HG02610 (cell line): ENCODE data around the gene NAV2.
A peak's percentile ranks its signal among the peaks of the same experiment; 100 is the strongest.
"Not testable (repeated sequence)": the region's sequence is repeated elsewhere in the genome, so short reads cannot be mapped to it uniquely, and the experiment has no call there.

Experiments used
- ATAC-seq: cut with Tn5 transposase; IDR thresholded peaks from one replicate; pipeline ENCODE4 v1.9.1; 2021; ENCODE audit warnings: mild to moderate bottlenecking, moderate library complexity; ENCODE audit not compliant: unreplicated experiment

Gene NAV2

DNA sequence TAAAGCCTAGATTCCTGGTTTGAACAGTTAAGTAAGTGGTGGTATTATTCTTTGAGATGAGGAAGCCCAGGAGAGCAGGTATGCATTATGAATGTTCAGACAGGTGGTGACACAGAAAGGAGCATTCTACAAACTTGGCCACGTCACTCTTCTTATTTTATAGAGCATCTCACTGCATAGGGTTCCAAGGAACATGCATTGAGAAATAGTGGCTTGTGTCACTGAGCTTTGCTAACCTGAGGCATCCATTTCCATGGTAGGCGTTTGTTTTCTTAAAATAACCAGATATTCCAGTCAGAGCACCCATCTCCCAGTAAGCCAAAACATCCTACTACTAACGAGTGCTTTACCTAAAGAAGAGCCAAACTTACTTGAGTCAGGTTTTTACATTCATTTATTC lies 169.7 kb downstream of the NAV2 start:
- no peak for ATAC-seq

DNA sequence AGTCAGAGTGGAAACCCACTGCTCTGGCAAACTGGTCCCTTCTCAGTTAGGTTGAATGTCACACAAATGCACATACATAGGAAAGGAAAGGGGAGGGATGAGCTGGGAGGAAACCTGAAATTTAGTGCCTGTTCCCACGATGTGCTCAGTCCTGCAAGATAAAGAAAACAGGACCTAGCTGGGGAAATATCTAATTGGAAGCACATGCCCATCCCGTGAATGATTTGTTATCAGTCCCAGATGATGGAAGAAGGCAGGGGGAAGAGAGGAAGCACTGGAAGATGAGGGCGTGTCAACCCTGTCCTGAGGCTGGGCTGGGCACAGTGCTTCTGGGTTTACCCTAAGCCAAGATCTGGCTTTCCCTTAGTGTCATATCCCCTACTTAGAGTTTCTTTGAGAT lies 173.9 kb downstream of the NAV2 start:
- no peak for ATAC-seq

DNA sequence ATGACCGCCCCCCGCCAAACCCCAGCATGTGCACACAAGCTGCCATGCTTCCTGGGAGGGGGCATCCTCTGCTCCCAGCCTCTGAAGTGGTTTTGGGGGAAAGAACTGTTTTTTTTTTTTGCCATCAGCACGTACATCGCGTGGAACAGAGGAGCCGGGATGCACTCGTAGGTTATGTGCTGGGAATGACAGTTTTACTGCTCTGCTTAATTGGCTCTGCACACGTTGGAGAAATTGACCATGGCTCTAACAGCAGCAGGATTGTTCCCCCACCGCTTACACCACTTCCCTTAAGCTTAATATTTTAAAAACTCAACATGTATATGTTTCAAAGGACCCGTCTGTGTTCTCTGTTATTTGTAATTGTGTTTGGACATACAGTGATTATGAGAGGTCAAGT lies 175.2 kb downstream of the NAV2 start:
- ATAC-seq = no peak

DNA sequence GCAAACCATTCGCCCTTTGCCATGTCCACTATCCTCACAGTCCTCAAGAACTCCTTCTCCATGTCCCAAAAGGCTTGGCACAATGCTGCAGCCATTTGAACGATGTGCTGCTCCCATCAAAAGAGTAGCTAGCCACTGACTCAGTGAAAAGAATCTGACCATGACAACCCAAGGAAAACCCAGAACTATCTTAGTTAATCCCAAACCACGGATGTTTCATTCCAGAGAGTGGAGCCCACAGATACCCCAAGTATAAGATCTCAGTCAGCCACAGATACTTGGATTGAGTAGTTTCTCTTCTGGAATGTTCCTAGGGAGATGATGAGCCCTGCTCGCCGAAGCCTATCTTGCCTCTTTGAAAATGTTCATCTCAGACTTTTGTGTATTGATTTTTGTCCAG lies 176.9 kb downstream of the NAV2 start:
- no peak for ATAC-seq

- no peak for ATAC-seq
Observed at GRCh38 chr11:19890308-19890707, 177.7 kb downstream of the NAV2 start.

- no peak for ATAC-seq
Observed at GRCh38 chr11:19891022-19891421, 178.4 kb downstream of the NAV2 start.

DNA sequence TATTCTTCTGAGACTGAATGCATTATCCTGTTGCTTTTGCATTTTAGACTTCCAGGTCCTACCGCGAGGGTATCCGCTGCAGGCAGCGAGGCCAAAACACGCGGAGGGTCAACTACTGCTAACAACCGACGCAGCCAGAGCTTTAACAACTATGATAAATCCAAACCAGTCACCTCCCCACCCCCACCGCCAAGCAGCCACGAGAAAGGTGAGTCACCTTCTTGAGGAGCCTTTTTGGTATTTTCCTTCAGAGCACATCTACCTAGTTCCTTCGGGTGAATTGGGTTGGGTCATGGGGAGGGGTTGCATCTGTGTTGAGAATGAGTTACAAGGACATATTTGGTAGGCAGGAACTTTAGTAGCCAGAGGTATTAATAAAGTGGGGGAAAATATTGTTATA lies 179.8 kb downstream of the NAV2 start:
- no peak for ATAC-seq

DNA sequence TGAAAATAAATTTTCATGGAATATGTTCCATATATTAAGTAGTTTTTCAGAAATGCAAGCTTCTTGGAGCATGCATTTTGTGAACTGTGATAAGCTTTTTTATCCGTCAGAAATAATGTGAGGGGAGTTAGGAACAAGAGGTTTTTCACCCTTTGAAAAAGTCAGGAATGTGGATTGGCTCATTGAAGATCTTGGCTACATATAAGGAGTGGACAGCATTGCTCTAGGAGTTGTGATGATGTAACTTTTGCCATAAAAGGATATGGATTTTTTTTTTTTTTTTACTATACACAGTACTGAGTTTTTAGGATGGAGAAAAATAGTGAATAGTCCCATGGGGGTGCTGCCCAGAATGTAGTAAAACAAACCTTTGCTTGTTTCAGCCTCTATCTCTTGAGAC lies 180.2 kb downstream of the NAV2 start:
- no peak for ATAC-seq

GRCh38 chr11:19894404-19894803 lies 181.8 kb downstream of the NAV2 start:
- ATAC-seq = no peak

GRCh38 chr11:19895037-19895436 lies 182.4 kb downstream of the NAV2 start:
- not testable (repeated sequence) for ATAC-seq

- no peak for ATAC-seq
Observed at GRCh38 chr11:19895776-19896175, 183.1 kb downstream of the NAV2 start.

GRCh38 chr11:19903620-19904069 lies 191.0 kb downstream of the NAV2 start:
- ATAC-seq = no peak

DNA sequence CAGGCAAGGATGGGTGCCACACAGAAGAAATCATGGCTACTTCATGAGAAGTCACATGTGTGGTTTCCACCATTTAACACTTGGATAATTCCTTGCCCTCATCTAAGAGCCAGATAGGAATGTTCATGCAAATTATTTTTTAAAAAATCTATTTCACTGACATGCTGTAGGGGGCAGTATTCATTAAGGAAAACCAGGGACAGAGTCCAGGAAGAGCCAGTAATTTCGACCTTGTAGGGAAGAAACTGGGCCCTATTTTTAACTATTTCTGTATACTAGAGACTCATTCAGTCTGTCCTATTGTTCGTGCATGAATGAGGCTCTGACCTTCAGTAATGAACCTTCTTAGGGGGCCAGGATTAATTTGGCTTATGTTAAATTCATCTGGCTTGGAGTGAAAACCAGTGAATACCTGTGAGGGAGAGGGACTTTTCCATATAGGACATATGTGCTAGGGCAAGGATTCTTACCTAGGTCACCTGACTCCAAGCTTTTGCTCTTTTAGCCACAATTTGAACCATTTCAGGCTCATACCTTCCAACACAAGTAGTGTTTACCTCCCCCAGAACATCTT lies 192.7 kb downstream of the NAV2 start:
- ATAC-seq = no peak

DNA sequence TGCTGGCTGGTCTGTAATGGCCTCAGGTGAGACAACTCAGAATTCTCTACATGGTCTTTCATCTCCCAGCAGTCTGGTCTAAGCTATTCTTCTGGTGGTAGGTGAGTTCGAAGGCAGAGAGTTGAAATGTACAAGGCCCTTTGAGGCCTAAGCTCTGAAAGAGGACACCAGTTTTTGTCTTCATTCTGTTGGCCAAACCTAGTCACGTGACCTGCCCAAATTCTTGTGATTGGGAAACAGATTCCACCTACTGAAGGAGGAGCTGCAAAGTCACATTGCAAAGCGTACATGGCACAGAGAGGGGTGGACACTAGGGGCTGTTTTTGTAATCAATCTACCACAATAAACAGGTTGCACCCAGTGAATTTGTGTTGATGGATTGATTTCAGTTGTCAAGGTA lies 193.5 kb downstream of the NAV2 start:
- no peak for ATAC-seq

- peak; percentile 94 for ATAC-seq
Observed at GRCh38 chr11:19907008-19907579, 194.5 kb downstream of the NAV2 start.

- no peak for ATAC-seq
Observed at GRCh38 chr11:19907839-19908238, 195.2 kb downstream of the NAV2 start.

GRCh38 chr11:19910931-19911330 lies 198.3 kb downstream of the NAV2 start:
- ATAC-seq = no peak

DNA sequence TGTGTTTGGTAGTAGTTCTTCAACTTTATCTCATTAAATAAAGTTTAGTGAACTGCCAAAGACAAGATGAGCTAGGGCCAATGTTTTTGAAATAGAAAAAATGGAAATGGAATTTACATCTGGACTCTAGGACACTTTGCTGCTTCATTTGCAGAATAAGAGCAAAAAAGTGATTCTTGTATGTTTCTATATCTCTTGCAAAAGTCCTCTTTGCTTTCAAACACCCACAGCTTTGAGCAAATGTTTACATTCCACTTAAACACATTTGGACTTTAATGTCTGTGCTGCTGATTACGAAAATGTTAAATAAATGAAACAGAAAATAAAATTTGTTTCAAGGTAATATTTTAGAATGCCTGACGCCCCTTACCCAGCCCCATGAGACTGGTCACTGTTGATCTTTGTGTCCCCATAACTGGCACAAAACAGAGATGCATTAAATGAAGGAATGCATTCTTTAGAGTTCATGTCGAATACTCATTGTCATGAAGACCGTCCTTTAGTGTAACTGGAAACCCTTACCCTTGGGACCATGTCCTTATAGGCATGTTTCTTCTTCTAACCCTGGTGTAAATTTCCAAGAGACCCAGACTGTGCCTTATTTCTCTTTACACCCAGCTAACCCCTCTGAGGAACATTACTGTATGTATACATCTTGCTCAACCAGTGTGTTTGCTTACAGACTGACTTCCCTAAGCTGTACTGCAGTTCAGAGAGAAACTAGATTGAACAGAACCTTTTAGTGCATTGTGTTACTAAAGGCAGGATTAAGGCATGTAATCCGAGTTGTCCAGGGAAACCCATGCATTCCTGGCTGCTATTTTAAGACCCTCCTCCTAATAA lies 199.7 kb downstream of the NAV2 start:
- ATAC-seq = no peak

GRCh38 chr11:19912958-19913892 lies 200.6 kb downstream of the NAV2 start:
- ATAC-seq = no peak

DNA sequence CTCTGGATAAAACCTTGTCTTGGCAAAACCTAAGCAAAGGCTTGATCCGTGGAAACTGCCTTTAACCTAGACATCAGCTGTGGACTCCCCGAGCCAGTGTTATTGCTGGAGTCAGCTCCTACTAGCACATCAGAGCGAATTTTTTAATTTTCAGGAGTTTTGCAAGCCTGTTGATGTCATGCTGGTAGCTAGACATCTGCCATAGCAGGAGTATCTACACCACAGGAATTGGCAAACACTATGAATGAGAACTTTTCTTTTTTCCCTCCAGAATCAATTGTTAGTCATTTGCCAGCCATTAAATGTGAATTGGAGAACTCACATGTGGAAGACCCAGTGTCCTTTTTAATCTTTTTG lies 201.2 kb downstream of the NAV2 start:
- no peak for ATAC-seq

- no peak for ATAC-seq
Observed at GRCh38 chr11:19915808-19916207, 203.2 kb downstream of the NAV2 start.
